Activated CD8-positive, alpha-beta memory T cell treated with anti-CD3 and anti-CD28 coated beads, Interleukin-2, amount 50 U/mL, for 48 hours (primary cell): ENCODE results near the gene ADRA2C.

ENCODE experiments used
- DNase-seq: peaks from one replicate; pipeline ENCODE4 v3.0.0-alpha.2; 2020

The ADRA2C gene

GRCh38 chr4:3779509-3779908, 13.3 kb downstream of the ADRA2C start:
- DNase-seq = no peak

DNA sequence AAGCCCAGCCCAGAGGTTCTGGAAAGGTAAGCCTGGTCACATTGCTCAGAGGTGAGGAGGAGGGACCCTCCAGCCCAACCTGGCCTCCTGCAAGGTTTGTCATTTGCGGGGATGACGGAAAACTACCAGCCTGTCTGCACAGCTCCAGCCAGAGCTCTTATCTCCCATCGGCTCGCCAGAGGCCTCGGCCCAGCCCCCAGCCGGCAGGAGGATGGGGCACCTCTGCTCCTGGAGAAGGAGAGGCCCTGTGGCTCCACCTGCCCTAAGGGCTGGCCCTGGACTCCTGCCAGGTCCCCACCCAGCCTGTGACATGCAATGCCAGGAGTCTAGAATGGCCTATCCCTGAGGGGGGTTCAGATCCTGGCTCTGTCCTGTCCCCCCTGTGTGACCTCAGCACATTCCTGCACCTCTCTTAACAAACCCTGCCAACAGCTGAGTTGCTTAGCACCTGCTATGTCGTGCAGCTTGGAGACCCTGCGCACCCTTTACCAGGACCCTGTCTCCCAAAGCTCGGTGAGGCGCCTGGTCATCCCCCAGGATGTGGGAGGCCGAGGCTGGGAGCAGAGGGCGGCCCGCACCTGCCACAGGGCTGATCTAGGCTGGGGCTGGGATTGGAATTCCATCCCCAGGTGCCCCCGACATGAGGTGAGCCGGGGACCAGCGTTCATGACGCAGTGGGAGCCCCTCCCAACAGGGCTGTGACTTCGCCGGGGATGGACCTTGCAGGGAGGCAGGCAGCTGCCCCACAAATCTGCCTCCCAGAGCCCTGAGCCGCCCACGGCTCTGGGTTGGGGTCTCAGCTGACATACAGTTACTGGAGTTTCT, 14.4 kb downstream of the ADRA2C start:
- DNase-seq = no peak

GRCh38 chr4:3781193-3781886, 15.2 kb downstream of the ADRA2C start:
- DNase-seq = no peak

- DNase-seq = no peak
These were observed 16.1 kb downstream of the ADRA2C start for GRCh38 chr4:3781997-3782930.

DNA sequence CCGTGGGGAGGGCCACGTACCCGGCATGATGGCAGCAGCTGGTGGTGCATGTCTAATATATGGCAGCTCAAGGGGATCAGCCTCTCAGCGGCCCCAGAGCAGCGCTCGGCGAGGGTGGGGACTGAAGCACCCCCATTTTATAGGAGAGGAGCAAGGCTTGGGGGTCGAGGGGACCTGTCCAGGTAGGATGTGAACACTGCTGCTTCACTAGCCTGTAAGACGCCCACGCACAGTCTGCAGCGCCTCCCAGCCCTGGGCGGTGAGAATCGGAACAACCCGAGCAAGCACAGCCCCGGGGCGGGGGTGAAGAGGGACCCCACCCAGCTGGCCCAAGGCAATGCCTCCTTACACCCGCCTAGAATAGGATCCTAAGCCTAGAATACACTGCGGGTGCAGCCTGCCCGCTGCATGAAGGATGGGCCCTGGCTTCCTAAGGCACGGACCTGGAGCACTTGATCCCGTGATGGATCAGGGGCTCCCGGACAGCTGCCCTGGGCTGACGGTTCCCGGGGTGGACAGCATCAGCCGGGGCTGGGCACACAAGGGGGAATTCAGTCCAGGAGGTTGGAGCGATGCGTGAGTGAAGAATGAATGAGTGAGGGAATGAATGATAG, 17.6 kb downstream of the ADRA2C start:
- no peak for DNase-seq

GRCh38 chr4:3784454-3785291, 18.5 kb downstream of the ADRA2C start:
- no peak for DNase-seq

DNA sequence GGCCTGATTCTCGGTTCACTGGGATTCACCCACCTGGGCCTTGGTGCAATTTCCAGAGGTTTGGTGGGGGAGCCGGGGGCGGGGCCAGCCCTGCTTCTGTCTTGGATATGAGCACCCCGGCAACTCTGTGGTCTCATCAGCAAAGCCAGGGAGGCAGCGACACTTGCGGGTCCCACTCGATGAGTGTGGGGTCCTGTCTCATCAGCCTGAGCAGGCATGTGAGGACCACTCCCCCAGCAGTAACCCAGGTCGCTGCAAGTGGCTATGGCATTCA, 19.0 kb downstream of the ADRA2C start:
- DNase-seq = no peak

- no peak for DNase-seq
These were observed 20.1 kb downstream of the ADRA2C start for GRCh38 chr4:3786196-3786869.

GRCh38 chr4:3787489-3788365, 21.5 kb downstream of the ADRA2C start:
- DNase-seq = no peak

DNA sequence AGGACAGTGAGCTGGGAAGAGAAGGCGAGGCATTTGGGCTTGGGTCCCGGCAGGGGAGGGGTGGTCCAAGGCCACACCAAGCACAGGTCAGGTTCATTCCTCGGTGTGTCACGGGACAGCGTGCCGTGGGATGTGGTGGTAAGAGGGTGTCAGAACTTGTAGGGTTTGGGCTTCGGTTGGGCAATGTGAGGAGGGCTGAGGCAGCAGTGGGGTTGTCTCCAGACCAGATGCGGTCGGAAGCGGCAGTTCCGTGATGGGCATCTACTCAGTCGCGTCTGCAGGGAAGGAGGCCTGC, 22.1 kb downstream of the ADRA2C start:
- DNase-seq = no peak

- no peak for DNase-seq
These were observed 23.4 kb downstream of the ADRA2C start for GRCh38 chr4:3789587-3789986.

DNA sequence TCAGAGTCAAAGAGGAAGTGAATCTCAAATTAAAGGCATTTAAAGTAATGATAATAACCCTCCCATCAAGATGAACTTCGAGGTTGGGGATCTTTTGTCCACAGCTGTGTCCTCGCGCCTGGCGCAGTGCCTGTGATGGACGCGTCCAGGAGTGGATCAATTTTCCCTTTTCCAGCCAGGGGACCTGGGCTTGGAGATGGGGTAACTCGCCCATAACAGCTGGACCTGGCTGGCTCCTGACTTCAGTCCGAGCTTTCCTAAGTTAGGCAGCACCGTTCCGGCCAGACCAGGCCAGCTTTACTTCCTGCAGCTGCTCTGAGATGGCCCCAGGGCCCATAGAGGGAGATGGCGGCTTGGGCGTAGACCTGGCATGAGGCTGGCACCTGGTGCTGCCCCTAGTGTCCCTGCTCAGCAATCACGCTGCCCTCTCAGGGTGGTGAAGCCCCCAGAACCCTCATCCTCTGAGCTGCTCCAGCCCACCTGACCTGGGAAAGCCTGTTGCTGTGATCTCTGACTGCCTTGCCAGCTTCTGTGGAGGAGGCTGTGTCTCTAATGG, 23.9 kb downstream of the ADRA2C start:
- no peak for DNase-seq

GRCh38 chr4:3791256-3791655, 25.1 kb downstream of the ADRA2C start:
- DNase-seq = no peak

DNA sequence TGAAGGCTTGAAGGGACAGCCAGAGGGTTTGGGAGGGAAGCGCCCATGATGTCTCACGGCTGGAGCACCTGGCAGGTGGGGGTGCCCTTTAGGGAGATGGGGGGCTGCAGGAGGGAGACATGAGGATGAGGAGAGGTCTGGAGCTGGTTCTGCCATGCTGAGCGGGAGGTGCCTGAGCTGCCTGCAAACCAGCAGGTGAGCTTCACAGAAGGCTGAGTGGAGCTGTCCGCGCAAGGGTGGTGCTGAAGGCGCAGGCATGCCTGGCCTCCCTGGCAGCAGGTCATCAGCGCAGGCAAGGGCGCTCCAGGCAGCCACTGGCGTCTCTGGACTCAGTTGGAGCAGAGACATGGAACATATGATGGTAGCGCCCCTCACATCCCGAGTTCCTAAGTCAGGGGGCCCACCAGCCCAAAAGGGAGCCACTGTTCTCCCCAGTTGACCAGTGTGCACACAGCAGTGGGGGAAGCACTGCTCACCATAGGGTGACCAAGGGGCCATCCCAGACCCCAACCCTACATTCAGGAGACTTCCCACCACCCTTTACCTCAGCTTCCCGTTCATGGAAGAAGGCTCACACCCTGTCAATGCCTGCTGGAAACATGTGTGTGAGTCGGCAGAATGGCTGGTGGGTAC, 25.8 kb downstream of the ADRA2C start:
- DNase-seq = peak; percentile 61

- DNase-seq = no peak
These were observed 26.6 kb downstream of the ADRA2C start for GRCh38 chr4:3792813-3793212.

DNA sequence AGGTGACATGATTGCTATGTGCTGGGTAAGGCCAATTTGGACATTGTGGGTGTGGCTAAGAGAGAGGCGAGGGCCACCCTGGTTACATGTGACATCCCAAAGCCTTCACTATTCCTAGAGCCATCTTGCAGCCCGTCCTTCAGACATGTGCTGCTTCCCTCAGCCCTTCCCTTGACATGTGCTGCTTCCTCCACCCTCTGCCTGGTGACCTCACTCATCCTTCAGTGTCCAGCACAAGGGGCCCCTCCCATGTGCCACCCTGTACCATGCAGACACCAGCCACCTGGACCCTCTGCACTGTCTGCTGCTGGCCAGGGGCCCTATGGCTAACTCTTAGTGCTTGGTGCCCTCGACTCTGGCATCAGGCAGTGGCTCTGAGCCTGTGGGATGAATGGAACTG, 27.4 kb downstream of the ADRA2C start:
- no peak for DNase-seq

- no peak for DNase-seq
These were observed 30.8 kb downstream of the ADRA2C start for GRCh38 chr4:3796960-3797359.

- DNase-seq = no peak
These were observed 31.9 kb downstream of the ADRA2C start for GRCh38 chr4:3797831-3798790.

- DNase-seq = no peak
These were observed 33.3 kb downstream of the ADRA2C start for GRCh38 chr4:3799496-3799895.
